GM21528 (cell line): ENCODE results near the gene PGBD5.
"Not testable (repeated sequence)": the region's sequence is repeated elsewhere in the genome, so short reads cannot be mapped to it uniquely, and the experiment has no call there.

Source experiments
- ATAC-seq: cut with Tn5 transposase; IDR thresholded peaks from one replicate; pipeline ENCODE4 v1.9.1; 2021; ENCODE audit warnings: mild to moderate bottlenecking, moderate library complexity; ENCODE audit not compliant: unreplicated experiment, low FRiP score

The PGBD5 gene

DNA sequence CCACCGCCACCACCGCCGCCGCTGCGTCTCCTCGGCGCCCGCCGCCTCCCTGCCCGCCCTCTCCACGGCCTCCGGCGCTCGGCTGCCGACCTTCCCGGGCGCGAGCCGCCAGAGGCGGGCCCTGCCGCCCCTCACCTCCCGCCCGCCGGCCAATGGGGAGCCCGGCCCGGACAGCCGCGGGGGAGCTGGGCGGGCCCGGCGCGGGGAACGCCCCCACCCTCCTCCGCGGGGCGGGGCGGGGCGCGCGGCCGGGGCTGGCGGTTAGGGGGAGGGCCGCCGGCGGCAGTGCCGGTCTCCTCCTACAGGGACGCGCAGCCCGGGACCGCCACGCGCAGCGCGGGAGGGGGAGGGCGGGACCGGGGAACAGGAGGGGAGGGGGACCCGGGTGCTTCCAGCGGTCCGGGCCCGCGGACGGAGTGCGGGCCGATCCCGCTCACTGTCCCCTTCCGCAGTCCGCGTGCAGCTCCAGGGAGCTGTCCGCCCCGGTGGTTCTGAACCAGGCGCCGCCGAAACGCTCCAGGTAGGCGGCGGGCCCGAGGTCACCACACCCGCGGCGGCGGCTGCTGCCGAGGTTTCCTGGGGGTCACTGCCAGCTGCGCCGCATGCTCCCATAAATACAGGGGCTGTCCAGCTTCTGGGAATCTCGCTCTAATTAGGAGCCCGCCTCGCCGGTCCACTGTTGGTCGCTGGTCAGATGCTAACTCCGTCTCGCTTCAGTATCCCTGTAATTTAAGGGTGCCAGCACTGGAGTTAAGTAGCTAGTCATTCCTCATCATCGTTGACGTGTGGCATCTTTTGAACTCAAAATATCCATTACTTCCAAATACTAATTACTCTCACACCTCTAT lies at the start of gene PGBD5:
PGBD5 (minus strand) TSS at position 87 of the 848 bp plus-strand sequence. CDS start 404 bp downstream, outside the sequence.
- ATAC-seq = peak; percentile 83

DNA sequence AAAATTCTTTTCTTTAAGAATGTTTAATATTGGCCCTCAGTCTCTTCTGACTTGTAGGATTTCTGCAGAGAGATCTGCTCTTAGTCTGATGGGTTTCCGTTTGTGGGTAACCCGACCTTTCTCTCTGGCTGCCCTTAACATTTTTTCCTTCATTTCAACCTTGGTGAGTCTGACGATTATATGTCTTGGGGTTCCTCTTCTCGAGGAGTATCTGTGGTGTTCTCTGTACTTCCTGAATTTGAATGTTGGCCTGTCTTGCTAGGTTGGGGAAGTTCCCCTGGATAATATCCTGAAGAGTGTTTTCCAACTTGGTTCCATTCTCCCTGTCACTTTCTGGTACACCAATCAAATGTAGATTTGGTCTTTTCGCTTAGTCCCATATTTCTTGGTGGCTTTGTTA lies 48.8 kb upstream of the PGBD5 start:
- not testable (repeated sequence) for ATAC-seq

DNA sequence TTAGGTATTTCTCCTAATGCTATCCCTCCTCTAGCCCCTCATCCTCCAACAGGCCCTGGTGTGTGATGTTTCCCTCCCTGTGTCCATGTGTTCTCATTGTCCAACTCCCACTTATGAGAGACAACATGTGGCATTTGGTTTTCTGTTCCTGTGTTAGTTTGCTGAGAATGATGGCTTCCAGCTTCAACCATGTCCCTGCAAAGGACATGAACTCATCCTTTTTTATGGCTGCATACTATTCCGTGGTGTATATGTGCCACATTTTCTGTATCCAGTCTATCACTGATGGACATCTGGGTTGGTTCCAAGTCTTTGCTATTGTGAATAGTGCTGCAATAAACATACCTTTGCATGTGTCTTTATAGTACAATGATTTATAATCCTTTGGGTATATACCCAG lies 44.6 kb upstream of the PGBD5 start:
- not testable (repeated sequence) for ATAC-seq

DNA sequence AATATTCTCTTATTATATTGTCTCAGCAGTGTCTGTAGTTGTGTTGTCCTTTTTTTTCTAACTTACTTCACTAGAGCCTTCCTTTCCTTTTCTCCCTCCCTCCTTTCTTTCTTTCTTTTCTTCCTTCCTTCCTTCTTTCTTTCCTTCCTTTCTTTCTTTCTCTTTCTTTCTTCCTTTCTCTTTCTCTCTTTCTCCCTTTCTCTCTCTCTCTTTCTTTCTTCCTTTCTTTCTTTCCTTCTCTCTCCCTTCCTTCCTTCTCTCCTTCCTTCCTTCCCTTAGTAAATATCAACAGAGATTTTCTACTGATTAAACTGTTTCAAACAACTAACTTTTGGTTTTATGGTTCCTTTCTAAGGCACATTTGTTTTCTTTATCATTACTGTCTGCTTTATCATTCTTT lies 43.1 kb upstream of the PGBD5 start:
- no peak for ATAC-seq

- ATAC-seq = no peak
These were observed 39.6 kb upstream of the PGBD5 start for GRCh38 chr1:230465691-230466090.

DNA sequence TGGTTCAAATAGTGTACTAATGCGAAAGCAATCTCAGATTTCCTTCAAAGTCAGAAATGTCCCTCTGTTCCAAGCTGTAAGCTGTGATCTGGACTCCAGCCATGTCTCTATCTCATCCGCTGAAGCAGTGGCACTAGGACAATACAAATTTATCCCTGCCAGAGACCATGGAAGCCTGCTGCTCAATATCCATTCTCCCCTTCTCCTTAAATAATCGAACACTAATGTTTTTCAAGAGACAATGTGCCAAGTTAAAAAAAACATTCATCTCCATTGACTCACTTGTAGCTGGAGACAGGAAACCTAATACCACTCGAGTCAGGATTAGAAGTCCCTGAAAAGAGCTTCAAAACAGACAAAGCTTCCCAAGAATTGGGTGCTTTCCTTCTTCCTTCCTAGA lies 38.5 kb upstream of the PGBD5 start:
- no peak for ATAC-seq

DNA sequence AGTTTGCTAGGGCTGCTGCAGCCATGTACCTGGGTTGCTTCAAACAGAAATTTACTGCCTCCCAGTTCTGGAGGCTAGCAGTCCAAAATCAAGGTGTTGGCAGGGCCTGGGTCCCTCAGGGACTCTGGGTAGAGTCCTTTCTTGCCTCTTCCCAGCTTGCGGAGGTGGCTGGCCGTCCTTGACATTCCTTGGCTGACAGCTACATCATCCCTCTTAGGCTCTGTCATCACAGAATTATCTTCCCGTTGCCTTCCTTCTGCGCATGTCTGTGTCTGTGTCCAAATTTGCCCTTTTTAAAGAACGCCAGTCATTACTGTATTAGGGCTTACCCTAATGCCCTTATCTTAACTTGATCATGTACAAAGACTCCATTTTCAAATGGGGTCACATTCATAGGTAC lies 37.6 kb upstream of the PGBD5 start:
- ATAC-seq = no peak

- no peak for ATAC-seq
These were observed 37.2 kb upstream of the PGBD5 start for GRCh38 chr1:230463326-230463725.

GRCh38 chr1:230459465-230459864 lies 33.3 kb upstream of the PGBD5 start:
- no peak for ATAC-seq

GRCh38 chr1:230458509-230458908 lies 32.4 kb upstream of the PGBD5 start:
- no peak for ATAC-seq

GRCh38 chr1:230456478-230456877 lies 30.3 kb upstream of the PGBD5 start:
- no peak for ATAC-seq

GRCh38 chr1:230455291-230455690 lies 29.2 kb upstream of the PGBD5 start:
- ATAC-seq = no peak

DNA sequence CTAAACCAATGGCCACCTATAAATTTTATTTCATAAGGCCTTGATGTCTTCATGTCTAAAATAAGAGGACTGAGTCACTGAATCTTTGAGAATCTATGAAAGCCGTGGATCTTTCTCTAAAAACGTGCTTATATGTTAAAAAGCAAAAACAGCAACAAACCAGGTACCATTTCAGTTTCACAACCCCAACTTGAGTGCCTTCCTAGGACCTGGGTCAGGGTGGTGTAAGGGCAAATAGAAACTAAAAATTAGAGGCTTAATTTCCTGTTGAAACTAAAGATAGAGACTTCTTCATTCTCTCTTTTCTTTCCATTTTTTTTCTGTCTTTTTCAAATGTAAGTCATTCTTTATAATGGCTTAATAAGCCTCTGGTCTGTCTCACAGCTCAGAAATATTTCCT lies 27.2 kb upstream of the PGBD5 start:
- no peak for ATAC-seq

- no peak for ATAC-seq
These were observed 15.3 kb upstream of the PGBD5 start for GRCh38 chr1:230441183-230442029.

- ATAC-seq = no peak
These were observed 9.0 kb upstream of the PGBD5 start for GRCh38 chr1:230435108-230435507.

GRCh38 chr1:230431527-230431926 lies 5.4 kb upstream of the PGBD5 start:
- ATAC-seq = no peak

GRCh38 chr1:230430499-230430898 lies 4.4 kb upstream of the PGBD5 start:
- ATAC-seq = no peak

DNA sequence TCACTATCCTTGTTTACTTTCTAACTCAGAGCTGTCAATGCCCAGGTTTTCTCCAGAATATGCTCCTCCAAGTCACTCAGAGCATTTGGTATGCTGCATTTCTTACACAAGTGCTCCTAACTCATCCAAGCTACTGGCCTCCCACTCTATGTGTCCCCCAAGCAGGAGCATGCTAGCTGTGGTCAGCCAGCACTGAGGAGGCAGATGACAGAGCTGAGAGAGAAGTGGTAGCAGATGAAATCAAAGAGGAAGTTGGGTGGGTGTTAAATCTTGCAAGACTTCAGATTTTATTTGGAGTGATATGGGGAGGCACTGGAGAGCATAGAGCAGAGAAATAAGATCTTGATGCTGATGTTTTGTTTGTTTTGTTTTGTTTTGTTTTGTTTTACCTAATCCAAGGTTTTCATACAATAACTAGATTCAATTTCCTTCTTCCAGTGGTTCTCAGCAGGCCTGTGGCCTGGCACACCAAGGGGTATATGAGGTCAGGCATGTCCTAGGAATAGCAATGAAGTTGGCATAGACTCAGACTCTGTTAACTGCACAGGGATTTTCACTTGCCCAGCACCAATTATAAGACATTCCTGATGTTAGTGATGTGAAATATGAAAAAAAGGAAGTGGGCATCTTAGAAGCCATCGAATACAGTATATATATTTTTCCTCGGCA lies 3.1 kb upstream of the PGBD5 start:
- ATAC-seq = no peak

DNA sequence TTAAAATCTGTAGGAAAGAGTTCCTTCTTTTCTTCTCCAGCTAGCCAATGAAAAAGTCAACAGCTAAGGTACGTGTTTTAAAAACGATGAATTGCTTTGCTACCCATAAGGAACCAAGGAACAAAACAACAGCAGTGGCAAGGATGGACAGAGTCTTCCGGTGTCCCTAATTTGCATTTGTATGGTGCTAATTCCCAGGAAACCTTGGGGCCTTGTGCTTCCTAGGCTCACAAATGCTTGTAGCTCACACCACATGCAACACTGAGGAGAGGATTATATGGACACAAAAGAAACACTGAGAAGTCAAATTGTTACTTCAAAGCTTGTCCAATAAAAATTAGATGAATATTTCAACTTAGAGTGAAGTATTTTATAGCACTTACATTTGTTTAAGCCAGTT lies 1.8 kb upstream of the PGBD5 start:
- no peak for ATAC-seq

GRCh38 chr1:230427094-230427876 lies 1.2 kb upstream of the PGBD5 start:
- ATAC-seq = no peak
